ENCODE results near the gene RGL1. TPM values are rescaled to one million over a fixed set of nuclear protein-coding genes. Genes with fewer than 3 reads are reported as not detected.
A peak's percentile ranks its signal among the peaks of the same experiment; 100 is the strongest.
"Not testable (repeated sequence)": the region's sequence is repeated elsewhere in the genome, so short reads cannot be mapped to it uniquely, and the experiment has no call there.

The RGL1 gene
- total RNA-seq, 4 donors from 2014 or later, result 57.3 to 81.8 (median 68.1) TPM

DNA sequence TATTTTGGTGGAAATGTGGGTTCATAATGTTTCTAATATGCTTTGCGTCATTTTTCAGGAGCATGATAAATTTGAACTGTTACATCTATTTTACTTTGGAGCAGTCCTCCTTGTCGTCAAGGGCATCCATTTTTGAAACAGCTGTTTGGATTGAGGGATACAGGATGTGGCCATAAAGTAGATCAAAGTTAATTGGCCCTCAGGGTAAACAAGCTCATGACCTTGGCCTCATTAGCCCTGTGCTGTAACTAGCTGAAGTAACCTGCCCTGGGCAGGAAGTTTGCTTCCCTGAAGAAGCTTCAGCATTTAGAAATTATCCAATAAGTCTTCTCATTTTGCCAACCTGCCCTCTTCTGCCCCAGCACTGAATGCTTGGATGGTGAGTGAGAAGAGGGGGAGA is 24.8 kb upstream of the RGL1 start:
- Histone ChIP-seq H3K4me1 (peaks cover 0 to 22% (median 0%) of the 10 kb centered on the region in 4 donors), H3K27me3 (no peaks in the 10 kb centered on the region), H3K4me3 (no peak overlapping the region), H3K9me3 (no peaks in the 10 kb centered on the region), H3K27ac (no peak overlapping the region), H3K36me3 (no peaks in the 10 kb centered on the region)
- DNase-seq (ENCODE audit: low spot score in 2 of 2), result no peak
- WGBS, 2 donors, result 77 to 82% methylated on average over 2 of the region's 2 CpGs
- TF ChIP-seq, protein P1, sequence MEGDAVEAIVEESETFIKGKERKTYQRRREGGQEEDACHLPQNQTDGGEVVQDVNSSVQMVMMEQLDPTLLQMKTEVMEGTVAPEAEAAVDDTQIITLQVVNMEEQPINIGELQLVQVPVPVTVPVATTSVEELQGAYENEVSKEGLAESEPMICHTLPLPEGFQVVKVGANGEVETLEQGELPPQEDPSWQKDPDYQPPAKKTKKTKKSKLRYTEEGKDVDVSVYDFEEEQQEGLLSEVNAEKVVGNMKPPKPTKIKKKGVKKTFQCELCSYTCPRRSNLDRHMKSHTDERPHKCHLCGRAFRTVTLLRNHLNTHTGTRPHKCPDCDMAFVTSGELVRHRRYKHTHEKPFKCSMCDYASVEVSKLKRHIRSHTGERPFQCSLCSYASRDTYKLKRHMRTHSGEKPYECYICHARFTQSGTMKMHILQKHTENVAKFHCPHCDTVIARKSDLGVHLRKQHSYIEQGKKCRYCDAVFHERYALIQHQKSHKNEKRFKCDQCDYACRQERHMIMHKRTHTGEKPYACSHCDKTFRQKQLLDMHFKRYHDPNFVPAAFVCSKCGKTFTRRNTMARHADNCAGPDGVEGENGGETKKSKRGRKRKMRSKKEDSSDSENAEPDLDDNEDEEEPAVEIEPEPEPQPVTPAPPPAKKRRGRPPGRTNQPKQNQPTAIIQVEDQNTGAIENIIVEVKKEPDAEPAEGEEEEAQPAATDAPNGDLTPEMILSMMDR (IDR thresholded peaks at IDR 0.05), result no peak
- TF ChIP-seq EP300 (IDR thresholded peaks at IDR 0.05) (no peak), POLR2A (IDR thresholded peaks at IDR 0.05) (no peak)

DNA sequence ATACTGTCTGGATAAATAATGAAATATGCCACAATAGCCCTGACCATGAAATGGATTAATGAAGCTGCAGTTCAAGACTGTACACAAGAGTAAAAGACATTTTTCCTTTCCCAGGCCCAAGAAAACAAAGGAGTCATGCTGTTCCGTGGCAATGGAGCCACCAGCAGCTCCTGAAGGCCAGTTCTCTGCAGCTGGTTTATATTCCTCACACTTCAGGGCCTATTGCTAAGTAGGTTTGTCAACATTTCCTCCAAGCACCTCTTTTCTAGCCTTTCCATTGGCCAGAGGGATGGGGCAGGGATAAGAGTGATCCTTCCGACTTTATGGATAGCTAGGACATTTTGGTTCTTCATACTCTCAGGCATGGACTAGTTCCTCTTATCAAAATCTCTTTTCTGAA is 24.2 kb upstream of the RGL1 start:
- Histone ChIP-seq H3K4me1 (peaks cover 0 to 22% (median 0%) of the 10 kb centered on the region in 4 donors), H3K27me3 (no peaks in the 10 kb centered on the region), H3K4me3 (no peak overlapping the region), H3K36me3 (no peaks in the 10 kb centered on the region), H3K9me3 (no peaks in the 10 kb centered on the region), H3K27ac (no peak overlapping the region)
- no peak for TF ChIP-seq POLR2A (IDR thresholded peaks at IDR 0.05)
- TF ChIP-seq EP300 (IDR thresholded peaks at IDR 0.05), result no peak
- TF ChIP-seq, protein P1 (IDR thresholded peaks at IDR 0.05), result no peak
- WGBS, 2 donors, result 80% methylated on average over 2 of the region's 2 CpGs
- DNase-seq (ENCODE audit: low spot score in 2 of 2), result no peak

DNA sequence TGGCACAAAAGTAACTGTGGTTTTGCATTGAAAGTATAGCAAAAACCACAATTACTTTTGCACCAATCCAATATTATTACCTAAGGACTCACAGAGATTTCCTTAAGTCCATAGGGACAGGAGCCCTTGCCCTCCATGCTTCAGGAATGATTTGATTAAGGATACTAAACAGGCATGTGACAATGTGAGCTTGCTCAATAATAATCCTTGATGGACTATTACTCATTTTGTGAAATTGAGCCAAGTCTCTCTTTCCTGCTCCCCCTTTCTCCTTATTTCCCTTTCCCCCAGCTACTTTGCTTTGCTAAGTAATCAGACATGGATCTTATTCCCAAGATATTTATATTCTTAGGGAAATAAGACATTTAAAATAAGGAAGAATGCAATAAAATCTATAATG is 21.6 kb upstream of the RGL1 start:
- H3K9me3 ChIP-seq, result no peaks in the 10 kb centered on the region
- peak overlapping the region in 1 of 4 donors; percentile 38 for H3K27ac ChIP-seq
- TF ChIP-seq, protein P1 (IDR thresholded peaks at IDR 0.05), result no peak
- peak in 1 of 2 donors; percentile 63 for TF ChIP-seq EP300 (IDR thresholded peaks at IDR 0.05)
- no peak for TF ChIP-seq POLR2A (IDR thresholded peaks at IDR 0.05)
- H3K4me3 ChIP-seq, result no peak overlapping the region
- H3K27me3 ChIP-seq, result no peaks in the 10 kb centered on the region
- H3K36me3 ChIP-seq, result no peaks in the 10 kb centered on the region
- no peak for DNase-seq (ENCODE audit: low spot score in 2 of 2)
- peaks cover 0 to 22% (median 0%) of the 10 kb centered on the region in 4 donors for H3K4me1 ChIP-seq

DNA sequence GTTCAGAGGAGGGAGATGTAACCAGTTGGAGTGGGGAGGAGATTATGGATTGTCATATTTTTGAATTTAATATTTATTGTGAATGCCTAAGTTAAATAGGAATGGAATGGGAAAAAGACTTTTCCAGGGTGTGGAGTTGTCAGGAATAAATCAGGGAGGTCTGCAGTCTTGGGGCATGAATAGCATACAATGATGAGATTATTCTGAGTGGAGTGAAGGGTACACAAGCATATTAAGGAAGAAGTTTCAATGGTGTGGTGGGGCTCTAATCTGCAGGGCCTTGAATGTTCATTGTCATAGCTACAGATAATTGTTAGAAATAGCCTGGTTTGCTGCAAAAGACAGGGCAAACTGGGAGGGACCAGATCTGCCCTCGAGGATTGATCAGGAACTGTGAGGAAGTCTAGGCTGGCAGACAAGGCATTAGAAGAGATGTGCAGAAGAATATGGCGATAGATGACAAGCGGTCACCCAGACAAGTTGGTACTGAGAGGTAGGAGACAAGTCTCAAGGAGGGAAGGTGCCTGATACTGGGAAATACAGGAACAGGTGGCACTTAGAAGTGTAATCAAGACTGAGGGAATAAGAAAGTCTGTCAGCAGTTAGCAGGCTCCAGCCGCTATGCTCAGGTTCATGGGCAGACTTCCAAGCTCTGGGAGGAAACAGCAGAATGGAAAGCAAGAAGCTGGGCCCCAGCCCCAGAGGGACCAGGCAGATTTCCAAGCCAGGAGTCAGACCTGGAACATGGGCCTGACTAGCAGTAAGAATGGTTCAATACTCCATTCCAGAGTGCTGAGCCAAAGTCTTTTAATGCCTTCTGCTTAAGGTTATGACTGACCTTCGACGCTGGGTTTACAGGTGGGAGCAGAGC is 20.9 kb upstream of the RGL1 start:
- H3K9me3 ChIP-seq, result no peaks in the 10 kb centered on the region
- H3K27ac ChIP-seq, result peak overlapping the region in 2 of 4 donors; percentile 0 to 38
- H3K4me3 ChIP-seq, result no peak overlapping the region
- peak in 1 of 2 donors; percentile 51 for DNase-seq (ENCODE audit: low spot score in 2 of 2)
- peaks cover 0 to 22% (median 0%) of the 10 kb centered on the region in 4 donors for H3K4me1 ChIP-seq
- no peaks in the 10 kb centered on the region for H3K36me3 ChIP-seq
- 63 to 68% methylated on average over 6 of the region's 6 CpGs for WGBS, 2 donors
- no peaks in the 10 kb centered on the region for H3K27me3 ChIP-seq
- TF ChIP-seq POLR2A (IDR thresholded peaks at IDR 0.05) (no peak), EP300 (IDR thresholded peaks at IDR 0.05) (peak in 1 of 2 donors; percentile 14)

DNA sequence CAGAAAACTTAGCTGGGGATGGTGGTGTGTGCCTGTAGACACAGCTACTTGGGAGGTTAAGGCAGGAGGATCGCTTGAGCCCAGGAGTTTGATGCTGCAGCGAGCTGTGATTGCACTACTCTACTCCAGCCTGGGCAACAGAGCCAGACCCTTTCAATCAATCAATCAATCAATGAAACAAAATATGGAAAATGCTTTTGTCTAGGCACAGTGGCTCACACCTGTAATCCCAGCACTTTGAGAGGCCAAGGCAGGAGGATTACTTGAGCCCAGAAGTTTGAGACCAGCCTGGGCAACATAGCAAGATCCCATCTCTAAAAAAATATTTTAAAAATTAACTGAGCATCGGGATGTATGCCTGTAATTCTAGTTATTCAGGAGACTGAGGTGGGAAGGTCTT is 19.0 kb upstream of the RGL1 start:
- not testable (repeated sequence) for DNase-seq (ENCODE audit: low spot score in 2 of 2); H3K9me3 ChIP-seq; H3K27ac ChIP-seq; H3K27me3 ChIP-seq; H3K36me3 ChIP-seq; H3K4me3 ChIP-seq
- H3K4me1 ChIP-seq, result peaks cover 0 to 22% (median 0%) of the 10 kb centered on the region in 4 donors
- WGBS, 2 donors, result 96% methylated on average over 3 of the region's 3 CpGs

DNA sequence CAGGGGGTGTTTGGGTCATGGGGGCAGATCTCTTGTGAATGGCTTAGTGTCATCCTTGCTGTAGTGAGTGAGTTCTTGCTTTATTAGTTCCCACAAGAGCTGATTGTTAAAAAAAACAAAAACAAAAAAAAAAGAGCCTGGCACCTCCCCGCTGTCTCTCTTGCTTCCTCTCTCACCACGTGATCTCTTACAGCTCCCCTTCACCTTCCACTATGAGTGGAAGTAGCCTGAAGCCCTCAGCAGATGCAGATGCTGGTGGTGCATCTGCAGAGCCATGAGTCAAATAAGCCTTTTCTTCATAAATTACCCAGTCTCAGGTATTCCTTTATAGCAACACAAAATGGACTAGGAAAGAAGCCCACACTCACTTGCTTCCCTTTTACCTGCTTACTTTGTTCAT is 17.2 kb upstream of the RGL1 start:
- Histone ChIP-seq H3K27ac (no peak overlapping the region), H3K4me3 (no peak overlapping the region), H3K9me3 (peaks cover 0 to under 1% (median 0%) of the 10 kb centered on the region in 4 donors), H3K36me3 (no peaks in the 10 kb centered on the region), H3K4me1 (peaks cover 0 to 25% (median 0%) of the 10 kb centered on the region in 4 donors), H3K27me3 (no peaks in the 10 kb centered on the region)
- TF ChIP-seq EP300 (IDR thresholded peaks at IDR 0.05), result no peak
- TF ChIP-seq, protein P1 (IDR thresholded peaks at IDR 0.05), result no peak
- no peak for TF ChIP-seq POLR2A (IDR thresholded peaks at IDR 0.05)
- 73 to 77% methylated on average over 2 of the region's 2 CpGs for WGBS, 2 donors
- no peak for DNase-seq (ENCODE audit: low spot score in 2 of 2)

Data from tibial nerve (tissue), 4 donors.